H1 (cell line): Measurements from ENCODE around the gene WDR5. TPM values are rescaled to one million over a fixed set of nuclear protein-coding genes. Genes with fewer than 3 reads are reported as not detected.

Experiments used
- BACH1 ChIP-seq: IDR thresholded peaks from 2 replicates; pipeline ENCODE4 v1.6.1; 2012; ENCODE audit warnings: low read length, improper control_type of control experiment
- CBX5 ChIP-seq: fragments of 300-800, 300-1000 bp; sonication (generic); IDR thresholded peaks from 2 replicates; pipeline ENCODE4 v1.7.1; 2016; ENCODE audit warnings: antibody characterized with exemption, low read length, low read depth
- EZH2 ChIP-seq: fragments of 200-600 bp; sonication (generic); IDR thresholded peaks from 2 replicates; pipeline ENCODE4 v1.7.1; 2012; ENCODE audit warnings: low read depth, mild to moderate bottlenecking, moderate library complexity, low read length, inconsistent platforms; ENCODE audit not compliant: severe bottlenecking
- JUN ChIP-seq: IDR thresholded peaks from 2 replicates; pipeline ENCODE4 v1.6.1; 2011; ENCODE audit warnings: low read depth, mild to moderate bottlenecking, improper control_type of control experiment, low read length
- MAX ChIP-seq: IDR thresholded peaks from 2 replicates; pipeline ENCODE4 v1.6.1; 2012; ENCODE audit warnings: inconsistent platforms
- TBP ChIP-seq: IDR thresholded peaks from 2 replicates; pipeline ENCODE4 v1.6.1; 2011; ENCODE audit warnings: low read depth, low read length, improper control_type of control experiment
- polyA plus RNA-seq, 7 experiments: library from polyadenylated mRNA; depleted of rRNA in 3 of 7; stranded (reverse) in 5 of 7; unstranded in 2 of 7; fragments of >200 nt in 5 of 7; fragments of 200-250 nt in 2 of 7; gene quantifications; 1 replicate in 5 of 7; 2 replicates in 1 of 7; 4 replicates in 1 of 7; pipeline versions ENCODE4 v1.2.1 to v1.2.3, GENCODE V29; 2011 to 2013; ENCODE audit warnings: missing spikeins in 2 of 7, mixed read lengths in 2 of 7
- total RNA-seq: library from RNA; stranded (reverse); fragmentation: NEBNext Ultra II Directional; extraction: Animal tissue kit (Norgen Biotek cat#: 25700); gene quantifications from 2 replicates; pipeline ENCODE4 v1.2.1, GENCODE V29; 2021

WDR5 gene
- total and polyA plus RNA-seq, 2 of the 8 experiments (the other 6 are each of a cell fraction or from before 2014, with no cell fraction given), result 38.4 to 68.1 TPM

GRCh38 chr9:134204041-134204440 is 68.2 kb downstream of the WDR5 start (continued):
- TF ChIP-seq MAX, result no peak
- TF ChIP-seq EZH2, result no peak
- TF ChIP-seq TBP, result no peak
- TF ChIP-seq CBX5, result no peak
- no peak for TF ChIP-seq BACH1
- no peak for TF ChIP-seq JUN
